Activated CD8-positive, alpha-beta memory T cell treated with anti-CD3 and anti-CD28 coated beads, Interleukin-2, amount 50 U/mL, for 4 hours (primary cell): ENCODE measurements around the gene NABP1.
"Not testable (repeated sequence)": the region's sequence is repeated elsewhere in the genome, so short reads cannot be mapped to it uniquely, and the experiment has no call there.

ENCODE experiments used
- DNase-seq: peaks from one replicate; pipeline ENCODE4 v3.0.0-alpha.2; 2020

Gene NABP1

GRCh38 chr2:191677646-191678436, at the start of gene NABP1:
Gene NABP1 (plus strand): TSS chr2:191678136. CDS start chr2:191678615, 479 bp downstream.
- DNase-seq: peak; percentile 99

- no peak for DNase-seq
These were observed 48.9 kb upstream of the NABP1 start for GRCh38 chr2:191629001-191629453.

- no peak for DNase-seq
These were observed 47.8 kb upstream of the NABP1 start for GRCh38 chr2:191629976-191630712.

- no peak for DNase-seq
These were observed 46.2 kb upstream of the NABP1 start for GRCh38 chr2:191631754-191632153.

GRCh38 chr2:191632426-191632825, 45.5 kb upstream of the NABP1 start:
- no peak for DNase-seq

- DNase-seq: no peak
These were observed 43.1 kb upstream of the NABP1 start for GRCh38 chr2:191634791-191635190.

GRCh38 chr2:191635333-191636234, 42.4 kb upstream of the NABP1 start:
- no peak for DNase-seq

GRCh38 chr2:191636235-191636543, 41.7 kb upstream of the NABP1 start:
- no peak for DNase-seq

GRCh38 chr2:191636586-191636985, 41.4 kb upstream of the NABP1 start:
- DNase-seq: no peak

GRCh38 chr2:191637182-191638078, 40.5 kb upstream of the NABP1 start:
- DNase-seq: no peak

GRCh38 chr2:191638079-191638801, 39.7 kb upstream of the NABP1 start:
- no peak for DNase-seq

- DNase-seq: no peak
These were observed 39.1 kb upstream of the NABP1 start for GRCh38 chr2:191638802-191639172.

GRCh38 chr2:191641609-191642008, 36.3 kb upstream of the NABP1 start:
- DNase-seq: no peak

- no peak for DNase-seq
These were observed 35.4 kb upstream of the NABP1 start for GRCh38 chr2:191642541-191642940.

GRCh38 chr2:191643429-191643828, 34.5 kb upstream of the NABP1 start:
- no peak for DNase-seq

- DNase-seq: not testable (repeated sequence)
These were observed 33.3 kb upstream of the NABP1 start for GRCh38 chr2:191644613-191645012.

GRCh38 chr2:191645032-191645431, 32.9 kb upstream of the NABP1 start:
- DNase-seq: no peak

- DNase-seq: no peak
These were observed 32.3 kb upstream of the NABP1 start for GRCh38 chr2:191645434-191646162.

GRCh38 chr2:191646163-191646902, 31.6 kb upstream of the NABP1 start:
- DNase-seq: no peak

- DNase-seq: no peak
These were observed 28.4 kb upstream of the NABP1 start for GRCh38 chr2:191649519-191649918.
